Stimulated activated CD8-positive, alpha-beta memory T cell treated with anti-CD3 and anti-CD28 coated beads, Interleukin-7, amount 100 ng/mL, for 4 hours (primary cell): ENCODE measurements around the gene KDM8.
"Not testable (repeated sequence)": the region's sequence is repeated elsewhere in the genome, so short reads cannot be mapped to it uniquely, and the experiment has no call there.

ENCODE experiments used
- DNase-seq, 2 donors: peaks; one replicate each; pipeline ENCODE4 v3.0.0-alpha.2; 2020; ENCODE audit warnings: low read depth in 2 of 2

Gene KDM8

GRCh38 chr16:27243725-27244362, 40.5 kb downstream of the KDM8 start:
- DNase-seq, result no peak

DNA sequence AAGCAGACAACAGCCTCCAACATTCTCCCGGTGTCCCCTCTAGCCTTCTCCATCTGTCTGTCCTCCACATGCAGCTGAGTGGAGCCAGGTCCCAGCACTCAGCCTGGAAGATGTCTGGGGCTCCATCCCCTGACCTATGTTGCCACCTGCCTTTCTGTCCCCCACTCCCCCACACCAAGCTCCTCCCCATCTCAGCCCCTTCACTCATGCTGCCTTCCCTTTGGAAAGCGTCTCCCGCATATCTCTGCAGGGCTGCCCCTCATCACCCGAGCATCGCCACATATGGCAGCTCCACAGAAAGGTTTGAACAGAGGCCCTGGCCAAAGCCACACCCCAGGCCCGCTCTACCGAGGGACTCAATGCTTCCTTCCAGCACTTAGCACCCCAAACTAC, 41.0 kb downstream of the KDM8 start:
- DNase-seq, result no peak

DNA sequence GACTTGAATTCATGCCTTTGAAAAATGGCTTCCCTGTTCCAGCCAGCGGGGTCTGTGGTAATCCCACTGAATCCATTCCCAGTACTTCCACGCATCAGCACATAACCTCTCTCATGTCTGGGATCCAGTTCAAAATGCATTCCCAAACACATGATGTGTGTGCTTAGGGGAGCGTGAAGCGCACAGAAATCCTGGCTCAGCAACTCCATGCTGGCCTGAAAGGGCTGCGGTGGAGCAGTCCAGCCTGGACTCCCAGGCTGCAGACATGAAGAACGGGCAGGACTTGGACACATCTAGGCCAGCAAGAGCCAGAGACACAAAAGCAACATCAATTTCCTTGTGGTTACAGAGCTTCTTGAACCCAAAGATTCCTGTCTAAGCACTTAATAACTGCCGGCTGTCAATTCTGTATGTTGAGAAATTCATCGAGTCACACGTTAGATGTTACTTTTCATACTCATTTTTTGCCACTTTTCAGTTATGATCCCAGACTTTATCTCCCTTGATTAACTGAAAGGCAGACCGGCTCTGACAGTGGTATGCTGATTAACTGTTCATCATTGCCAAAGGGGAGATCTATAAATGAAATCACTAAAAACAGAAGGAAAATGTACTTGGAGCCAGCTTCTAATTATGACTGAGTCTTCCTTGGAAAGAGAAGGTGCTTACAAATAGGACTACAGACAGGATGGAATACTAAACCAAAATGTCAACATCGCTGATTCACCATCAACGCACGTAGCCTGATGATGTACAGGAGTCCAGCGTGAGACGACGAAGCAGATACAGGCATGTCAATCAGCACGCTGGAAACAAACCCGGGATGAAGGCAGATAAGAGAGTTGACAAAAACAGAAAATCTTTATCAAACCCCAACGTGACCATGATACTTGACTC, 42.2 kb downstream of the KDM8 start:
- no peak for DNase-seq

- no peak for DNase-seq
Observed at GRCh38 chr16:27246439-27246838, 43.1 kb downstream of the KDM8 start.

- not testable (repeated sequence) for DNase-seq
Observed at GRCh38 chr16:27247076-27247475, 43.8 kb downstream of the KDM8 start.

- no peak for DNase-seq
Observed at GRCh38 chr16:27248036-27248435, 44.7 kb downstream of the KDM8 start.

- DNase-seq, result not testable (repeated sequence)
Observed at GRCh38 chr16:27248886-27249285, 45.6 kb downstream of the KDM8 start.

DNA sequence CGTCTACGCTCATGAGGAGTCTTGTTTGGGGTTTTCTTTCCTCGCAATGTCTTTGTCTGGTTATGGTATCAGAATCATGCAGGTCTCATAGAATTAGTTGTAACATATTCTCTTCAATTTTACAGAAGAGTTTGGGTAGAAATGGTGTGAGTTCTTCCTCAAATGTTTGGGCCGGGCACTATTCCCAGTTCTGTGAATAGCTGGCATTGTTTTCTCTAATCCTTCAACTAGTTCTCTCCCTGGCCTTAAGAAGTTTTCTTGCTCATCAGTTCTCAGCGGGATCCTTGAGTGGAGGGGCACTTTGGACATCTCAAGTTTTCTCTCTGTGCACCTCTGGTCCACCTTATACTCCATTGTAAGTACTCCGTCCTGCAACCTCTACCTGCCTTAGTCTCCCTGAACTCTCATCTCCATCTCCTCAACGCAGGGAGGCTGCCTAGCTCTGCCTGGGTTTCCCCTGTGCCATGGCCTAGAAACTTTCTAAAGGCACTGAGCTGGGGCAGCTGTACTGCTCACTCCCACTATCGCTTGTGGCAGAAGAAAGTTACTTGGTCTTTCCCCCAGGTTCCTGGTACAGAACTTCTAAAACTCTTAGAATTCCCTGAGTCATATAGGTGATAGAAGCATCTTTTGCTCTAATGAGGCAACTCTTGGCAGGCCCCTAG, 48.3 kb downstream of the KDM8 start:
- no peak for DNase-seq

- DNase-seq, result no peak
Observed at GRCh38 chr16:27252206-27252585, 48.9 kb downstream of the KDM8 start.

DNA sequence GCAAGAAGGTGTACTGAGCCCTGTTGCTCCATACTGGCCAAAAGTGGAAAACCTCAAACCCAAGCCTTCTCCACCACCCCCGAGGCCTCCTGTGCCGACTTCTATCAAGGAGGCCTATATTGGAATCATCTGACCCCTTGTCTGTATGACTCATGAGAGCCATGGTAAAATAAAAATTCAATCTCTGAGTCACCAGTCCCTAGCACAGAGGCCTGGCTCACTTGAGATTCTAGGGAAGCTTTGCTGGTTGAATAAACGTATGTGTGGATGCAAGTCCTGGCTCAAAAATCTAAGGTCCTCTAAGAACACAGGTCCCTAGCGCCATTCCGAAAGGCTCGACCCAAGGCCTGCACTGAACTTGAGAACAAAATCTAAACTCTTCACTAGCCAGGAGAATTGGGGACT, 50.2 kb downstream of the KDM8 start:
- DNase-seq, result no peak

DNA sequence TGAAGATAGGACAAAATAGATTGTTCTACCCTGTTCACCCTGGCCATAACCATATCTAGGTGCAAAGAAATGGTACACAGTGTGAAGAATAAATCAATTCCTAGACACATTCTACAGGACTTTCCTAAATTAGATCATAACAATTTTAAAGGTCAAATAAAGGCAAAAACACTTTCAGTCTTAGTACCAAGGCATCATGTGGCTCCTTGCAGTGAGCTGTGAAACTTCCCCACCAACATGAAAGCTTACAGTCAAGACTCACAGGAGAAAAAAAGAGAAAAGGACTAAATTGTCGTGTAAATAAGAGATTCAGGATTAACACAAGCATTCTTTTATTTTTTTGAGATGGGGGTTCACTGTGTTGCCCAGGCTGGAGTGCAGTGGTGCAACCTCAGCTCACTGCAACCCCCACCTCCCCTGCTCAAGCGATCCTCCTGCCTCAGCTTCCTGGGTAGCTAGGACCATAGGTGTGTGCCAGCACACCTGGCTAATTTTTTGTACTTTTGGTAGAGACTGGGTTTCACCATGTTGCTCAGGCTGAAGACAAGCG, 51.0 kb downstream of the KDM8 start:
- no peak for DNase-seq

GRCh38 chr16:27256861-27257260, 53.5 kb downstream of the KDM8 start:
- DNase-seq, result no peak

DNA sequence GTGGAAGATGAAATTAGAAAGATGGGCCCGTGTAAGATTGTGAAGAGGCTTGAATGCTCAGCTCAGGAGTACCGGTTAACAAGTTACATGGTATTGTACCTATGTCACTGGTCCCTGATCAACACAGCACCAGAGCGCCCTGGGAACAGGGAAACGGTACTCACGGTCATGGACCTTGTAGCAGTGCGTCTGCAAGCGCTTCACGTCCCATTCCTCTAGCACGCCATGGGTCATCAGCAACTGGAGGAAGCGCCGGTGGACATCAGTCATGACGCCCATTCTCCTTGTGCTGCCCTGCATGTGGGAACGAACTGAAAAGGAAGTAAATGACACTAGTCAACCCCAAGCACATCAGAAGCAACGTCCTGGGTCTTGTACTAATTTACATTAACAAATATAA, 53.9 kb downstream of the KDM8 start:
- DNase-seq, result no peak

DNA sequence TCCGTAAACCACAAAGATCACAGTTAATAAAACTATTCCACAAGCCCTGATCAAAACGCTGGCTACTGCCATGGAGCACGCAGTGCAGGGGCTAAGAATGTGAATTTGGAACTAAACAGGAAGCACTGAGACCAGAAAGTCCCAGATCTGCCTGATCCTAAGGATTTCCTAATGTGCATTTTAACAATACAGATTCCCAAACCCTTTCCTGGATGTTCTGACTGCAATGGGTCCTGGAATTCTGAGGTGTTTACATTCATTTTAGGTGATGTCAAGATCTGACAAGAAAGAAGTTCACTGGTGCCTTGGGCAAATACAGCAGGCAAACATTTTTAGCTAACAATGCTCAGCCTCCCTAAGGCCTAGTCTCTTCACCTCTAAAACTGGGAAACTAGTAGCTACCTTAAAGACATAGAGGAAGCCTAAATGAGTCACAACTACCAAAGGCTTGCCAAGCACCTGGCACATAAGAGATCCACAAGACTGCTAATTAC, 55.0 kb downstream of the KDM8 start:
- DNase-seq, result no peak

DNA sequence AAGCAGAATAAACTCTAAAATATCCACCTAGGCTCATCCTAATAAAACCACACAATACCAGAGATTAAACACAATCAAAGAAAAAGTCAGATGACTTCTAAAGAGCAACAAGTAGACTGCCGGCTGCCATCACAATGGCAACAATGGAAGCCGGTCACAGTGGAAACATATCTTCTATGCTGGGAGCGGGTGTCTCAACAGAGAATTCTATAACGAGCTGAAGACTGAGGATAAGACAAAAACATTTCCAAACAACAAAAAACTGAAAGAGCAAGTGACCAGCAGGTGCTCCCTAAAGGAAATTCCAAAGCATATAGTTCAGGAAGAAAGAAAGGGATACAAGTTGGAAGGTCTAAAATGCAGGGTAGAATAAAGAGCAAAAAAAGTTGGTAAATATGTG, 56.4 kb downstream of the KDM8 start:
- DNase-seq, result no peak

DNA sequence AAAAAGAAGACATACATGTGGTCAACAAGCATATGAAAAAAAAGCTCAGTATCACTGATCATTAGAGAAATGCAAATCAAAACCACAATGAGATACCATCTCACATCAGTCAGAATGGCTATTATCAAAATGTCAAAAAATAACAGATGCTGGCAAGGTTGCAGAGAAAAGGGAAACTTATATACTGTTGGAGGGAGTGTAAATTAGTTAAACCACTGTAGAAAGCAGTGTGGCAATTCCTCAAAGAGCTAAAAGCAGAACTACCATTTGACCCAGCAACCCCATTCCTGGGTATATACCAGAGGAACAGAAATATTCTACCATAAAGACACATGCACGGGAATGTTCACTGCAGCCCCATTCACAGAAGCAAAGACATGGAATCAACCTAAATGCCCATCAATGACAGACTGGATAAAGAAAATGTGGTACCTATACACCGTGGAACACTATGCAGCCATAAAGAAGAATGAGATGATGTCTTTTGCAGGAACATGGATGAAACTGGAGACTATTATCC, 59.6 kb downstream of the KDM8 start:
- DNase-seq, result not testable (repeated sequence)

- DNase-seq, result no peak
Observed at GRCh38 chr16:27264151-27264550, 60.8 kb downstream of the KDM8 start.

- no peak for DNase-seq
Observed at GRCh38 chr16:27265982-27266381, 62.7 kb downstream of the KDM8 start.

DNA sequence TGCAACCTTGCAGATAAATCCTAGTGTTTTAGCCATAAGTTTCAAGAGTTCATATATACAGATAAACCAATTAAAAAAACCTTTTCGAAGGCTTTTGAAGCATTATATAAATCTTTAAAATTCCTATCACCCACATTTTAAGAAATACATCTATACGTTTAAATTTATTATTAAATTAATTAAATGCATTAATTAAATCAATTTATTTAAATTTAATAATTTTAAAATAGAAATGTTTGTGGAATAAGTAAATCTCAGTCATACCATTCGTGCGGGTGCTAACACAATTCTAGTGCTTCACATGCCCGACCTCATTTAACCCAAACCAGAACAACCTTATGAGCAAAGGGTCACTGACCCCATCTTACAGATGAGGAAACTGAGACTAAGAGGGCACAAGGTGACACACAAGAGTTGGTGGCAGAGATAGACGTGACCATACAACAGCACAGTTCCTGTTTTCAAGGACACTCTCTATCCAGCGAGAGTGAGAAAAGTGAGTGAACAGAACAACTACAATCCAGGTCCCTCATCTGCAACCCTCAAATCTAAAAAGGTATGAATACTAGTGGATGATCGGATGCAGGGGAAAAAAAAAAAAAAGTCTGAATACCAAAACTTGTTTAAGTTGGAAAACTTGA, 63.8 kb downstream of the KDM8 start:
- no peak for DNase-seq

GRCh38 chr16:27268376-27269299, 65.3 kb downstream of the KDM8 start, which contains the start of gene NSMCE1:
NSMCE1 (minus strand) TSS chr16:27268772; CDS start chr16:27257570, 11,202 bp downstream.
- DNase-seq, result peak; percentile 91 to 94
